Inflammatory macrophage (primary cell): ENCODE data around the gene TEX48.
A peak's percentile ranks its signal among the peaks of the same experiment; 100 is the strongest.

ENCODE experiments used
- DNase-seq, 2 donors: peaks; one replicate each; pipeline ENCODE4 v3.0.0-alpha.2; 2020 to 2022

Gene TEX48

GRCh38 chr9:114619191-114619761 lies 62.7 kb downstream of the TEX48 start:
- peak; percentile 55 to 67 for DNase-seq

- DNase-seq = peak; percentile 80 to 86
Observed at GRCh38 chr9:114616684-114617520, 65.1 kb downstream of the TEX48 start.
